ENCODE measurements around the gene MYO16.

The MYO16 gene

DNA sequence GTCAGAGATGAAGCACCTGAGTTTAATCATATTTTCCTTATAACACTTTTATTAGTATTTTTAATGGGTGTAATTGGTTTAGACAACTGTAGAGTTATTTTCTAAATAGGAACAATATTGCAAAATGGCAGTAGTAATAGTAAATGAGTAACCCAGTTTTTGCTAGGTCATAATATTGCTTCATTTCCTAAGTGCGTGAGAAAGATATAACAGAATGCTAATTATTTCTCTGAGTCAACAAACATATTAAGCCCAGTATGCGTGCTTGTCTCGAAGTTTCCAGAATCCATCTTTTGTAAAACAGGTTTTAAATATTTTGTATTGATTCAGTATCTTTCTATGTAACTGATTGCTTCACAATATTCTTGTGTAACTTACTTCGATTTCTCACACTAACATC is 315.3 kb downstream of the MYO16 start:
- DNase-seq: no peak

DNA sequence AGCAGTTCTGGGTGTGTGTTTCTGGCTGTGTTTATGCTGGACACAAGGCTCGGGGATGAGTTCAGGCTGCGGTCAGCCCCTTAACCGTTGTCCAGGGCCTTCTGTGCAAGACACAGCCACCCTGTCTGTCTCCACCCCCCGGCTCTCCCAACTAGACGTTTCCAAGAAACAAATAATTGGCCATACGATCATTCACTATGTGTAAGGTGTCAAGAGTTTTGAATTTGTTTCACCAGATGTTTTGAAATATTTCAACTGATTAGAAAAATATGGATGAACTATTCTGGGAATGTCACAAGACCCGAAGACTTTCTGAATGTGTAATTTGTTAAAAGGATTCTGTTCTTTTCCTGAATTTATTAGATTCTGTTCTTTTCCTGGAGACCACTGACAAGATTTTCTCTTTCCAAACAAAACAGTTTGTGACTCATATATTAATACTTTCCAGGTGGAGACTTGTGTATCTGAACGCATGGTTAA is 318.2 kb downstream of the MYO16 start:
- peak; percentile 77 for DNase-seq

- DNase-seq: no peak
Measured at GRCh38 chr13:108948251-108948671, 318.9 kb downstream of the MYO16 start.

DNA sequence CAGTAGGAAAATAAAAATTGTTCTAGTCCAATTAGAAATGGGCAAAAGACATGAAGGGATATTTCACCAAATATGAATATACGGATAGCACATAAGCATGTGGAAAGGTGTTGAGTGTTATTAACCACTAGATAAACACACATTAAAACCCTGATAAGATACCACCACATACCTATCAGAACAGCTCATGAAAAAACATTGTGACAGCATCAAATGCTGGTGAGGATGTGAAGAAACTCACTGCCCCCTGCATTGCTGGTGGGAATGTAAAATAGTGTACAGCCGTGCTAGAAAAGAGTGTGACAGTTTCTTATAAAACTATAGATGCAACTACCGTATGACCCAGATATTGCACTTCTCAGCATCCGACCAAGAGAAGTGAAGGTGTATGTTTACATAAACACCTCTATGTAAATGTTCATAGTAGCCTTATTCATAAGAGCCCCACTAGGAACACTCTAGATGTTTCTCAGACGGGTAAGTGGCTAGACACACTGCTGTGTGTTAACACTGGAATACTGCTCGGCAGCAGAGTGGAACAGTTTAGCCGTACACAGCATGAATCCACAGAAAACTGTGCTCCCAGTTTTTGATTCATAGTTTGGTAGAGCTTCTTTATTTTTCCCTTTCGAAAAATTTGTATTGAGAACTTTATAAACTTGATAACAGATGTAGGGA is 321.1 kb downstream of the MYO16 start:
- DNase-seq: no peak

GRCh38 chr13:108955741-108956140 is 326.3 kb downstream of the MYO16 start:
- no peak for DNase-seq

GRCh38 chr13:108957369-108958012 is 328.1 kb downstream of the MYO16 start:
- DNase-seq: no peak

- no peak for DNase-seq
Measured at GRCh38 chr13:108958013-108958376, 328.6 kb downstream of the MYO16 start.

- DNase-seq: no peak
Measured at GRCh38 chr13:108959234-108959633, 329.8 kb downstream of the MYO16 start.

DNA sequence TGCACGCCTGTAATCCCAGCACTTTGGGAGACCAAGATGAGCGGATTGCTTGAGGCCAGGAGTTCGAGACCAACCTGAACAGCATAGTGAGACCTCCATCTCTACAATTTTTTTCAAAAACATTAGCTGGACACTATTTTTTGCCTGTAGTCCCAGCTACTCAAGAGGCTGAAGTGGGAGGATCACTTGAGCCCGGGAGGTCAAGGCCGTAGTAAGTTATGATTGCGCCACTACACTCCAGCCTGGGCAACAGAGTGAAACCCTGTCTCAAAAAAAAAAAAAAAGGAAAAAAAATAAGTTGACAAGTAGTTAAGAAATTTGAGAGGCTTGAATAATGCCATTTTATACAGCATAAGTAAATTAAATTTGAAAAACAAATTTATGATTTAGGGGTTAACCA is 330.6 kb downstream of the MYO16 start:
- DNase-seq: no peak

DNA sequence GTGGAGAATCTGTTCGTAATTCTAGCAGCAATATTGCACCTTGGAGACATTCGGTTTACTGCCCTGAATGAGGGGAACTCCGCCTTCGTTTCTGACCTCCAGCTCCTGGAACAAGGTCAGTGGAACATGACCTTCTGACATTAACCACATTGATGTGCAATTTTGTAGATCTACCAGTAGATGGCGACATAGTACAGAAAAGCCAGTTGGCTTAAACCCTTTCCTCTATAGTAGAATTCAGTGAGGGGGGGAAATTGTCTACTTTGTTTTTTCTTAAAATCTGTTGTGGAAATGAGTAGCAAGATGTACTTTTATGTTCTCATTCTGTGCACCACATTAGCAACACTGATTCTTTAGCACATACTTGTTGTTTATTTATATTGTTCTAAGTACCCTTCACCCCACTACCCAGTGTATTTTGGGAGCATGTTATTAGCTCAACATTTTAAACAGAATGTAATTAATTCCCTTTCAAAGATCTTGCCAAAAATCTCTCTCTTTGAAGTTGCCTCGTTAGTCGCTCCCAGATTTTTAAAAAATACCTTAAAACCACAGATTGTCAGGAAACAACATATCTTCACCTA is 332.2 kb downstream of the MYO16 start:
- DNase-seq: no peak

DNA sequence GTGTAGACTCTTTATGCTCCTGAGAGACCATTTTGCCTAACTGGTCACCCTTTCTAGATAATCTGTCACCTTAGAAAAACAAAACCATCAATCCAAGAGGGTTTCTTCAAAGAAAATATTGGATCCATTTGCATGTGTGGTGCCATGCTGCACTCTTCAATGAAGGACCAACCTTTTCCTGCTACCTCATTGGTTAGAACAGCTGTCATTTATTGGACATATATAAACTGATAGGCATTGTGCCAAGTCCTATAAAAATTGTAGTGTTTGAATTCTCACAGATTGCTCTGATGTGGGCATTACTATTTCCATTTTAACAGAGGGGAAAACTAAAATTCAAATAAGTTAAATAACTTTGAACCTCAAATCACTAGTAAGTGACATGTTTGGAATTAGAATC is 333.2 kb downstream of the MYO16 start:
- no peak for DNase-seq

GRCh38 chr13:108963276-108963810 is 333.9 kb downstream of the MYO16 start:
- DNase-seq: no peak

DNA sequence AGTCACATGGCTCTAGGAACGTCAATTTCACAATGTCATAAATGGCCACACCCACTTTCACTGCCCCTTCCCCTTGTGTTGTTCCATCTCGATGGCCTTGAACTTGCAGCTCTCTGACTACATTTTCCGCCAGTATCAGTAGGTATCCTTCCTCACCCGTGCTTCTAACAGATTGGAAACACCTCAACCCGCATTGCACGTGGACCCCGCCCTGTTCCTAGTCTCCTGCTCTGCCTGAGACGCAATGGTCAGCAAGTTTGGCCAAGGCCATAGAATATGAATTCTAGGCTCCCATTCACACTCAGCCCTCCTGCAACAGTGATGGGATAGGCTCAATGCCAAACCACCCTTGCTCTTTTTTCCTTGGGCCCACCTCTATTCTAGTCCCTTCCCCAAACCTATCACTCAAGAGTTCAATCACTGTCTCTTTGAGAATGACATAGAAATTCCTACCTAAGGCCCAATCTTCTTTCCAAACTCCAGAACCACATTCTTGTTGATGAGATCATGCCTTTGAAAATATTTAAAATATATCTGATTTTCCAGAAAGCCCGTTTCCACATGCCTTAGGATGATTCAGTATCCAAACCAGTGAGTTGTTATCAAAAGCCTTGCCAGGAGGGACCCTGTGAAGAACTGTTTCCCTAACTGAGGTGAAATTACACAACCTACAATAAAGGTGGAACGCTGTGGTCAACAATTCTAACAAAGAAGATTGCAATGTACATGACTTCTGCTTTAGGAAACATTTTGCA is 334.6 kb downstream of the MYO16 start:
- no peak for DNase-seq

DNA sequence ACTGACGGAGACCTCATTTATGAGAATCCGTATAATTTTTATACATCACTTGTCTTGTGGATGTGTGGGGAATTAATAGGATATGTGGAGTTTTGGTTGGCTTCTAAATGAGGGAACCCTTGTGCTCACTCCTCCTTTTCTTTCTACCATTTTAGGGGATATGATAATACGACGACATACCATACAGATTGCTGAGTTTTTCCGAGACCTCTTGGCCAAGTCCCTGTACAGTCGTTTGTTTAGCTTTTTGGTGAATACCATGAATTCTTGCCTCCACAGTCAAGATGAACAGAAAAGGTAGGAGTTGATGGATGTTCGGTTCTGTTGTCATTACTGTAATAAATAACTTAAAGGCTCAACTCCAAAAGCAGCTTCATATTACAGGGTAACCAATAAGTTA is 335.2 kb downstream of the MYO16 start:
- no peak for DNase-seq

GRCh38 chr13:108967371-108967770 is 338.0 kb downstream of the MYO16 start:
- no peak for DNase-seq

- DNase-seq: no peak
Measured at GRCh38 chr13:108968566-108968965, 339.2 kb downstream of the MYO16 start.

GRCh38 chr13:108974686-108975085 is 345.3 kb downstream of the MYO16 start:
- no peak for DNase-seq

DNA sequence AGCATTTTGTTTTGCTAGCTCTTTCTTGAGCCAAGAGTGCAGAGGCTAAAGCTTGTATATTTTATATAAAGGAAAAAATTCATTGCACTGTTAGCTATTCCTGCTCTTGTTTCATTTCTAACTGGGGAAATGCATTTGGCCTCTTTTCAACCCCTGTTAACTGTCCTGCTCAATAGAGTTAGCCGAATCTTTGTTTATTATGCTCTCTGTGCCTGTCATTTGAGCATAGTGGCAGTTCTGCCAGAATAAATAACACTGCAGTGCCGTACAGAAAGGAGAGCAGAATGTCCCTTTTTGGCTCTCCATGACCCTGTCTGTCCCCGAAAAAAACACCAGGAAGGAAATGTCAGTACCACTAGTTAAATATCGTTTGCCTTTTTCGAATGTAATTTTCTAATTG is 350.8 kb downstream of the MYO16 start:
- no peak for DNase-seq

DNA sequence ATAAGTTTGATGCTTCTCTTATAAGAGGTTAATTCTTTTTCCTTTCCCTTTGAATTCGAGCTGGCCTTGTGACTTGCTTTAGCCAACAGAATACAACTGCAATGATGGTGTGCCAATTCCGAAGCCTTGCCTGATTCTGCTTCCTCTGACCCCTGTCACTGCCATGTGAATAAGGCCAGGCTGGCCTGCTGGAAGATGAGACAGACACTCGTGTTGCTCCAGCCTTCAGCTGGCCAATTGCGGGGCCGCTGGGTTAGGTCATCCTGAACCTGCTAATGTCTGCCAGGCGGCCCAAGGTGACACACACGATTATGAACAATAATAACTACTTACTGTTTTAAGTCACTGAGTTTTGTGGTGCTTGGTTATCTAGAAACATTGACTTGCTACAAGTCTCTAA is 352.0 kb downstream of the MYO16 start:
- DNase-seq: no peak

DNA sequence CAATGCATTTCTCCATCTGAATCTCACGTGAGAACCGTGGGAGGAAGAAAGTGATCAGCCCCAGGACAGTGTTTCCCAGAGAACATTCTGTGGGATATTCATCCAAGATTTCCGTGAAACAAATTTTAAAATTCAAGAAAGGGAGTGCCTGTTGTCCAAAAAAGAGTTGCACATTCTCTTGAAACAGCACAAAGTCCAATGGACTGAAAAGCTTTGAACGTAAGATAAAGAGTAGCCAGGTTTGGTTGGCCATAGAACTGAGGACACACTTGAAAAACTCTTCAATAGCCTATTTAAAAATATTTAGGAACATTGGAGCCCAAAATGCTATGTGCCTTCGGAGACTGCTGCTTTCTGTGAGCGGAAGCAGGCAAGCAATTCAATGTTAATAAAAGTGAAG is 353.9 kb downstream of the MYO16 start:
- no peak for DNase-seq

- no peak for DNase-seq
Measured at GRCh38 chr13:108984251-108984920, 355.0 kb downstream of the MYO16 start.

GRCh38 chr13:108985166-108985565 is 355.8 kb downstream of the MYO16 start:
- no peak for DNase-seq

- DNase-seq: no peak
Measured at GRCh38 chr13:108987517-108987916, 358.1 kb downstream of the MYO16 start.
